ENCODE results near the gene FGF7. TPM values are rescaled to one million over a fixed set of nuclear protein-coding genes. Genes with fewer than 3 reads are reported as not detected.

Gene FGF7
- total RNA-seq, 1 donor from 2014 or later = 8.7 TPM

DNA sequence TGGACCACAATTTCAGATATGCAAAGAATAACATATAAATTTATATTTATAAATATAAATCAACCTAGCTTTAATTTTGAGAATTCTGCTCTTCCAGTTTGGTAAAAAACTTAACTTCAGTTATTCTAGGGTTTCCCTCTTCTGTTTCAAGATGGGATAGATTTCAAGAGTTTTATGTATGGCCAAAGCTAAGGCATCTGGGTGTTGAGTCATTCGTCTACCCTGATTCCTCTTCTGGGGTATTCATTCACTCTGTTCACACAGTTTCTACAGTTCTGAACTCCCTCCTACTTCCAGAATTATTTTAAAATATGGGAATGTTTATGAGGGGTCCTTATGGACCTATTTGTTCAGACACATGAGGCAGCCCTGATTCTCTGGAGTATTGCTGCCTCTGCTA, 4.2 kb upstream of the FGF7 start:
- peaks cover 2% of the 10 kb centered on the region for H3K36me3 Mint-ChIP-seq
- H3K27ac Mint-ChIP-seq = no peak overlapping the region
- peaks cover 5% of the 10 kb centered on the region for H3K4me1 Mint-ChIP-seq
- TF ChIP-seq, protein P1, sequence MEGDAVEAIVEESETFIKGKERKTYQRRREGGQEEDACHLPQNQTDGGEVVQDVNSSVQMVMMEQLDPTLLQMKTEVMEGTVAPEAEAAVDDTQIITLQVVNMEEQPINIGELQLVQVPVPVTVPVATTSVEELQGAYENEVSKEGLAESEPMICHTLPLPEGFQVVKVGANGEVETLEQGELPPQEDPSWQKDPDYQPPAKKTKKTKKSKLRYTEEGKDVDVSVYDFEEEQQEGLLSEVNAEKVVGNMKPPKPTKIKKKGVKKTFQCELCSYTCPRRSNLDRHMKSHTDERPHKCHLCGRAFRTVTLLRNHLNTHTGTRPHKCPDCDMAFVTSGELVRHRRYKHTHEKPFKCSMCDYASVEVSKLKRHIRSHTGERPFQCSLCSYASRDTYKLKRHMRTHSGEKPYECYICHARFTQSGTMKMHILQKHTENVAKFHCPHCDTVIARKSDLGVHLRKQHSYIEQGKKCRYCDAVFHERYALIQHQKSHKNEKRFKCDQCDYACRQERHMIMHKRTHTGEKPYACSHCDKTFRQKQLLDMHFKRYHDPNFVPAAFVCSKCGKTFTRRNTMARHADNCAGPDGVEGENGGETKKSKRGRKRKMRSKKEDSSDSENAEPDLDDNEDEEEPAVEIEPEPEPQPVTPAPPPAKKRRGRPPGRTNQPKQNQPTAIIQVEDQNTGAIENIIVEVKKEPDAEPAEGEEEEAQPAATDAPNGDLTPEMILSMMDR (IDR thresholded peaks at IDR 0.05; ENCODE audit: unreplicated experiment) = no peak
- H3K9me3 Mint-ChIP-seq = peaks cover 15% of the 10 kb centered on the region
- H3K27me3 Mint-ChIP-seq (ENCODE audit: low read depth) = no peaks in the 10 kb centered on the region
- H3K4me3 Mint-ChIP-seq = no peak overlapping the region
- no peak for DNase-seq (ENCODE audit: low spot score in 2 of 2, unreplicated experiment in 2 of 2)

DNA sequence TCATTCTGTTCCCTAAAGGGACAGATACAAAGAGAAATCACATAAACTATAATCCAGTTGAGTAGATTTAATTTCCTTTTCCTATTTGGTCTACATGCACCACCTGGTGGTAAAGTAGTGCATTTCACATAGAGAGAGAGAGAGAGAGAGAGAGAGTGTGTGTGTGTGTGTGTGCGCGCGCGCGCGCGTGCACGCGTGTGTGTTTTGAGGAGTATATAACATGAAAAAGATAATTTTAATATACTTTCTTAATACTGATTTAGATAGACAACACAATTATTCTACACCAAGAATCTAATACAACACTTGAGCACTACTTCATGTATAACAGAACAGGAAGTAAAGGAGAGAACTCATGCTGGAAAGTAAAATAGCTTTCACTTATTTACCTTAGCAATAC, 1.1 kb upstream of the FGF7 start:
- TF ChIP-seq, protein P1 (IDR thresholded peaks at IDR 0.05; ENCODE audit: unreplicated experiment) = peak; percentile 79
- Mint-ChIP-seq H3K36me3 (no peaks in the 10 kb centered on the region), H3K4me1 (peaks cover 10% of the 10 kb centered on the region), H3K4me3 (no peak overlapping the region), H3K9me3 (peaks cover 5% of the 10 kb centered on the region), H3K27ac (peak overlapping the region; percentile 19), H3K27me3 (ENCODE audit: low read depth) (no peaks in the 10 kb centered on the region)
- DNase-seq (ENCODE audit: low spot score in 2 of 2, unreplicated experiment in 2 of 2) = no peak

DNA sequence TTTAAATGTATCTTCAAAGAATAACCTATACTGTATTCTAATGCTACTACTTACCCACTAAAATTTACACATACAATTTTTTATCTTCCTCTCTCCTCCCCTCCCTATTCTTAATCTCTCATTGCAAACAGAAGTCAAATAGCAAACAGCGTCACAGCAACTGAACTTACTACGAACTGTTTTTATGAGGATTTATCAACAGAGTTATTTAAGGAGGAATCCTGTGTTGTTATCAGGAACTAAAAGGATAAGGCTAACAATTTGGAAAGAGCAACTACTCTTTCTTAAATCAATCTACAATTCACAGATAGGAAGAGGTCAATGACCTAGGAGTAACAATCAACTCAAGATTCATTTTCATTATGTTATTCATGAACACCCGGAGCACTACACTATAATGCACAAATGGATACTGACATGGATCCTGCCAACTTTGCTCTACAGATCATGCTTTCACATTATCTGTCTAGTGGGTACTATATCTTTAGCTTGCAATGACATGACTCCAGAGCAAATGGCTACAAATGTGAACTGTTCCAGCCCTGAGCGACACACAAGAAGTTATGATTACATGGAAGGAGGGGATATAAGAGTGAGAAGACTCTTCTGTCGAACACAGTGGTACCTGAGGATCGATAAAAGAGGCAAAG, 984 bp downstream of the FGF7 start:
- Mint-ChIP-seq H3K4me3 (no peak overlapping the region), H3K4me1 (peaks cover 10% of the 10 kb centered on the region), H3K27me3 (ENCODE audit: low read depth) (no peaks in the 10 kb centered on the region), H3K36me3 (peaks cover 2% of the 10 kb centered on the region), H3K9me3 (peaks cover 3% of the 10 kb centered on the region), H3K27ac (no peak overlapping the region)
- DNase-seq (ENCODE audit: low spot score in 2 of 2, unreplicated experiment in 2 of 2) = no peak
- TF ChIP-seq, protein P1 (IDR thresholded peaks at IDR 0.05; ENCODE audit: unreplicated experiment) = no peak

DNA sequence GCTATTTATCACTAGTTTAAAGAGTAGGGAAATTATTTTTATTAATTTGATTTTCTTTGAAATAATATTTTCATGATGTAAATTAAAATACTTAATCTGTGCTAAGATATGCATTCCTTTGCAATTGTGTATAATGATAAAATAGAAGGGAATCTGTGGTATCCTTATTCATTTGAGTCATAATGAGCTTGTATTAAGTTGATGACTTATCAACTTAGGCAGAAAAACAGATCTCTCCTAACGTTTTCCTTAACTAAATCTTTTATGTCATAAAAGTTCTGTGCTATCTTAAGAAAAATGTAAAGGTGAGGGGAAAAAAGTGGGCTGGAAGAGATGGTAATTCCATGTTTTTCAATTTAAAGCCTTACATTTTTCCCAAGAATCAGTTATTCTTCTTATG, 1.9 kb downstream of the FGF7 start:
- Mint-ChIP-seq H3K36me3 (peaks cover 2% of the 10 kb centered on the region), H3K27me3 (ENCODE audit: low read depth) (no peaks in the 10 kb centered on the region), H3K4me3 (peak overlapping the region; percentile 56), H3K9me3 (peaks cover 3% of the 10 kb centered on the region), H3K27ac (peak overlapping the region; percentile 47), H3K4me1 (peaks cover 10% of the 10 kb centered on the region)
- DNase-seq (ENCODE audit: low spot score in 2 of 2, unreplicated experiment in 2 of 2) = no peak
- TF ChIP-seq, protein P1 (IDR thresholded peaks at IDR 0.05; ENCODE audit: unreplicated experiment) = no peak

DNA sequence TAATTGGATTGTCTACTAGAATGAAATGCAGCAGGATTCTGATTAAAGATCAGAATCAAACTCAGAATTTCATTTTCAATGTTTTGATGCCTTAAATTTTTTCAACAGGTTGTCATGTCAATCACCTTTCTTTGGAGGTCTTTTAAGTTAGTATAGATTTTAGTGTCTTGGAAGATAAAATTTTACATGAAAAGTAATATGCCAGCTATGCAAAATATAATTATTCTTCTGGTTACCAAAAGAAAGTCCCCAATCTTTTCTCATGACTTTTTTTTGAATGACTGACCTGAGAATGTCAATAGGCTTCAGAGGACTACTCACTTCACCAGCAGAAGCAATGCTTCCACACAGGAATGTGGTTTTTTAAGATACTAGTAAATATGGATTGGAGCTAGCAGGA, 4.3 kb downstream of the FGF7 start:
- Mint-ChIP-seq H3K27ac (no peak overlapping the region), H3K4me1 (peaks cover 5% of the 10 kb centered on the region), H3K27me3 (ENCODE audit: low read depth) (no peaks in the 10 kb centered on the region), H3K9me3 (peaks cover 3% of the 10 kb centered on the region), H3K4me3 (no peak overlapping the region), H3K36me3 (peaks cover 2% of the 10 kb centered on the region)
- no peak for DNase-seq (ENCODE audit: low spot score in 2 of 2, unreplicated experiment in 2 of 2)
- TF ChIP-seq, protein P1 (IDR thresholded peaks at IDR 0.05; ENCODE audit: unreplicated experiment) = no peak
